Measurements from ENCODE around the gene DCLK1.

Gene DCLK1

GRCh38 chr13:36038785-36039555 lies 92.2 kb downstream of the DCLK1 start:
- no peak for DNase-seq (ENCODE audit: low spot score)

- DNase-seq (ENCODE audit: low spot score): no peak
Observed at GRCh38 chr13:36033035-36033434, 98.1 kb downstream of the DCLK1 start.

- no peak for DNase-seq (ENCODE audit: low spot score)
Observed at GRCh38 chr13:36031490-36031889, 99.7 kb downstream of the DCLK1 start.

DNA sequence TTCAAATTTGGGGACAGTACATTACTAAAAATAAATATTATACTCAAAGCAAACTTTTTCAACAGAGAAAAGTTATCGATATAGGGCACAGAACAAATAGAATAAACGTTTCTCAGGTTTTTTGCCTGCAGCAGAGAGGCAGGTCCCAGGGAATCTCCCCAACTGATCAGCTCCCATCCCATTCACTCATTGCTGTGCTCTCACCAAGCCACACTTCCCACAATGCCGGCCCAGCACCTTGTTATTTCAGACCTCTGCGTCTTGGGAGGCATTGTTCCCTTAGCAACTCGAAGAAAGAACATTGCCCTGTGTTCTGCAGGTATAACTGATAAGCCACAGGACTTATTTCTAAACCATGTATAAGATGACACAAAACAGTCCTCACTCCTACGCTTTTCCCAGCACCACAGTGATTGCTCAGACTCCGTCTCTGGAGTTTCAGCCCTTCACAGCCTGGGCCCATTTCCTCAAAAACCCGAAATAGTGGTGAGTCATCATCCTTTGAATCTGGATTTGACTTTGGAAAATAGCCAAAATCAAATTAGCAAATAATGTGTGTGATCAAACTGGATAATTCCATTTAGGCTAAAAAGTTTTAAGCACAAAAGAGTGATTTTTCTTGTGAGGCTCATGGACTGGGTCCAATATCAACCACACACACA lies 100.4 kb downstream of the DCLK1 start:
- DNase-seq (ENCODE audit: low spot score): peak; percentile 40

GRCh38 chr13:36029166-36029565 lies 102.0 kb downstream of the DCLK1 start:
- no peak for DNase-seq (ENCODE audit: low spot score)

DNA sequence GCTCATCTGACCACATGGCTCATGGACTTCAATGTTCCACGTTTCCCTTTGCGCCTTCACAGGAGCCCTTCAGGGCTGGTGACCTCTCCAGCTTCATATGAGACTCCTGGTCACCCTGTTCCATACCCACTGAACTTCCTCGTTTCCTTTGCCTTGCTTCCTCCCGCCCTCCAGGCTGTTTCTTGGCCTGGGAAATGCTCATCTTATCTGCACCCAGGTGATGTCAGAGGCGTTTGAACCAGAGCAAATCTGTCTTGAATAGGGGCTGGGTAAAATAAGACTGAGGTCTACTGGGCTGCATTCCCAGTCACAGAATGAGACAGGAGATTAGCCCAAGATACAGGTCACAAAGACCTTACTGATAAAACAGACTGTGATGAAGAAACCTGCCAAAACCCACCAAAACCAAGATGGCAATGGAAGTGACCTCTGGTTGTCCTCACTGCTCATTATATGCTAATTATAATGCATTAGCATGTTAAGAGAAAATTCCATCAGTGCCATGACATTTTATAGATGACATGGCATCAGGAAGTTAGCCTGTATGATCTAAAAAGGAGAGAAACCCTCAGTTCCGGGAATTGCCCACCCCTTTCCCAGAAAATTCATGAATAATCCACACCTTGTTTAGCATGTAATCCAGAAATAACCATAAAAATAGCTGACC lies 102.7 kb downstream of the DCLK1 start:
- DNase-seq (ENCODE audit: low spot score): no peak

GRCh38 chr13:36026531-36026930 lies 104.7 kb downstream of the DCLK1 start:
- DNase-seq (ENCODE audit: low spot score): no peak

DNA sequence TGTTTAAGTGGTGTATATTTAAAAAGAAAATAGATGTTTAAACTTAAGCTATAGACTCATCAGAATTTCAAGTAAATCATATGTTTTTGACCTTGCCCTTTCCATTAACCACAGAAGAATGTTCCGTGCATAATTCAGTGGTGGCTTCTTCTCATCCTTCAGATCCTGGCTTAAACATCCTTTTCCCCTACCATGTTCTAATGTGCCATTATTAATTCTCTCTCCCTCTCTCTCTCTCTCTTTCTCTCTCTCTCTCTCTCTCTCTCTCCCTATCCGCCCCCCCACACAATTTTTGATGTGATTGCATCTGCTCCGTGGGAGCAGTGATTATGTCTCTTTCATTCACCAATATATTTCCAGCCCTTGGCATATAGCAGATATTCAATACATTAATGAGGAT lies 116.4 kb downstream of the DCLK1 start:
- DNase-seq (ENCODE audit: low spot score): no peak

DNA sequence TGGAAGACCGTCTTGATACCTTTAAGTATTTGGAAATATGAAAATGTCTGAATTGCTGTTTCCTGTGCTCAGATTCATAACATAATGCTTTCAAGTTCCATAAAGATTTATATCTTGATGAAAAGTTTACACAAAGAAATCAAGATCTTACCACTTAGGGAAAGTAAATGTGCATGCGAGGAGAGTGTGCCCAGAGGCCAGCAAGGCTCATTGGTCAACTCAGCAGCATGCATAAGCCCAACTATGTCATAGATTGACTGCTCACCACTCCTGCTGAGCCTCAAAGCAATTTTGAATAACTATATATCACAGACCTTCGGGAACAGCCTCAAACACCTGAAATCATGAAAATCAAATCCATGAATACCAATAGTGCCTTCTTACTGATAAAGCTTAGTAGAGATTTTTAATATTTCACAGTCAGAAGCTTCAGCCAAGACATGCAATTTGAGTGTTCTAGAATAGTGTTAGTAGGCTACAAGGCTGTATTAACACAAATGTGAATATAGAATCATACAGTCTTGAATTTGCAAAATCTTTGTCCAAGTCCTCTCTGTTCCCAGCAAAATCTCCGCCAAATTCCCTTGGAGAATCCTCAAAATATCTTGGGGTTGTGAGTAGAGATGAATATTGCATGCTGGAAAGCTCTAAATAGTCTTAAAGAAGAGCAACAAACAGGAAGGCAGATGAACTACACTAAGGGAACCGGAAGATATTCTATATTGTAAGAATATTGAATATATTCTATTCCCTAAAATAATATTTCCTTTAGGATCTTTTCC lies 124.1 kb downstream of the DCLK1 start:
- no peak for DNase-seq (ENCODE audit: low spot score)

DNA sequence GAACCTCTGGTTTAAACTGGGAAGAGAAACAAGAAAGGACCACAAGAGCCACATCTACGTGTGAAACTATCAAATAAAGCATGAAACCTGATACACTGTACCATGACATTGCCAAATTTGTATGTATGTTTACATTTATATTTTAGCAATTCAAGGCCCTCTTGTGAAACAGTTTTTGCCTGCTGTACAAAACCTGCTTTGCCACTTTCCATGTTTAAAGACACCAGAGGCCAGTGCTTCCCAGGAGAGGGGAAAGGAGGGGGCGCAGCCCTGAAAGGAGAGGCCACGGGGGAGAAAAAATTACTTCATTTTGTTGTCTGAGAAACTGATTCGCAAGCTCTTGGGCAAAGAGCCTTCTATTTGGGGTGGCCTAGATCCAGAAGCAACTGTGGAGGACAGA lies 124.8 kb downstream of the DCLK1 start:
- no peak for DNase-seq (ENCODE audit: low spot score)

DNA sequence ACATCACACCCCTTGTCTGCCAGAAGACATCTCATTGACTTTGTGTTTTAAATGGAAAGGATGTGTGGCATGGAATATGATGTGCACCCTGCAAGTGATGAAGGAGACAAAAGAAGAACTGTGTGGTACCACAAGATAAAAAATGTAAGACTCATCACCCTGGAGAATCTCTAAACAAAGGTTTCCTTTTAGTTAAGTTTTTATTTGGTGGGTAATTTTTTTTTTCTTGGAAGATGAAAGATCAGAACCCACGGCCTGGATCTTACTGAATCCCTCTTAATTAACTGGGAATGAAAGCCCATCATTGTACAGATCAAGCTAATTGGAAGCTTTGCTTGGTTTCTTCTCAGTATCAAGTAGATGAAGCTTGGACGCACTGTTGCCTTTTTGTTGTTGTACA lies 129.6 kb downstream of the DCLK1 start:
- no peak for DNase-seq (ENCODE audit: low spot score)

- DNase-seq (ENCODE audit: low spot score): no peak
Observed at GRCh38 chr13:36000028-36000427, 131.2 kb downstream of the DCLK1 start.

DNA sequence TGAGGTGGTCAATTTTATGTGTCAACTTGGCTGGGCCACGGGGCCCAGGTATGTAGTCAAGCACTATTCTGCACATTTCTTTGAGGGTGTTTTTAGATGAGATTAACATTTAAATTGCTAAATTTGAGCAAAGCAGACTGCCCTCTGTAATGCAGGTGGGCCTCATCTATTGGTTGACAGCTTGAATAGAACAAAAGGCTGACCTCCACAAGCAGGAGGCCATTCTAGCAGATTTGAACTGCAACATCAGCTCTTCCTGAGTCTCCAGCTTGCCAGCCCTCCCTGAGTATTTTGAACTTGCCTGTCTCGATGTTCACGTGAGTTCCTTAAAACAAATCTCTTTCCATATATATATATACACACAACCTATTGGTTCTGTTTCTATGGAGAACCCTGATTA lies 134.8 kb downstream of the DCLK1 start:
- DNase-seq (ENCODE audit: low spot score): no peak

DNA sequence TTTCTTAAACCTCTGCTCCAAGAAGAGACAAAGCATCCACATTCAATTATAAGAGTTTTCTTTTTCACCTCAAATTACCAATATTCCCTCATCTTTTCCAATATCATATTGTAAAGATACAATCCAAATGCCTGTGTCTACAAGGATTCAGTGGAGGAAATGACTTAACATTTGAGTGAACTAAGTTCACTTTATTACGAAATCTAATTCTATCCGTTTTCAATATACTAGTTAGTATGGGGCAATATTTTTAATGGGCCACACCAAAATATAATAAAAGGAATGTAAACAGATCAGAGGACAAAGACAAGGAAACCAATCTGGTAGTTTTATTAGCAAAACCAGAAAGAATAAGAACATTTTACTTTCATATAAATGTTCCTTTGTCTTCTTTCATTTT lies 136.0 kb downstream of the DCLK1 start:
- DNase-seq (ENCODE audit: low spot score): no peak

- DNase-seq (ENCODE audit: low spot score): peak; percentile 56
Observed at GRCh38 chr13:35994131-35994966, 136.8 kb downstream of the DCLK1 start.

DNA sequence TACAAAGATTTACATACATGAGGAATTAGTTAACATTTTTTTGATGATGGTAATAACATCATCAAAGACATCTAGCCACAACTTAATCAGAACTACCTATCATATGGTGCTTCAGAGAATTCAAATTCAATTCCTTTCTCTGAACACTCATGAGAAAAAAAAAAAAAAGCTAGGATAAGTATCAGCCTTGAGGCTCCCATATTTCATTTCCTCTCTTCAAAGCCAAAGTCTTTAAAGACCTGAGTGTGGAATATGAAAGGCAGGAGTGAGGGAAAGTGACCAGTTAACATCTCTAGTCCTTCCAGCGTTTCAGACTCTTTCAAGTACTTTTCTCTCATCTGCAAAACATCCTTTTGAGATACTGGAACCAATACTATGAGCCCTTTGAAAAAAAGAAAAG lies 137.5 kb downstream of the DCLK1 start:
- no peak for DNase-seq (ENCODE audit: low spot score)

GRCh38 chr13:35992964-35993363 lies 138.2 kb downstream of the DCLK1 start:
- DNase-seq (ENCODE audit: low spot score): no peak

DNA sequence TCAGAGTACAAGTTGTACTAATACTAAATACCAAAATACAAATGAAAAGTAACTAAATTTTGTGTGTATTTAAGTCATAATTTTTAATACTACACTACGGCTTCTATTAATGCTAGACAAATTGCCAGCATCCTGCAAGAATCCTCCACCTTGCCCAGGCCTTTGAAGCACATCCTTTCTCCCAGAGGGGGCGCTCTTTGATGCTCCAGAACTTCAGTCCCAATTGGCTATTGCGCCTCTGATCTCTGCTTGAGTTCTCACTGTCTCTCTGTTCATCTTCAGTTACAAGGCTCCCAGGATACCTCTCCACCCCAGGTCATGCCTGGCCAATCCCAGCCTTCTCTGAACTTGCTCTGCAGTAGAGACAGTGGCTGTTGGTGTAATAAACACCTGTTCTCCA lies 141.0 kb downstream of the DCLK1 start:
- no peak for DNase-seq (ENCODE audit: low spot score)

GRCh38 chr13:35988648-35989081 lies 142.5 kb downstream of the DCLK1 start:
- peak; percentile 40 for DNase-seq (ENCODE audit: low spot score)

DNA sequence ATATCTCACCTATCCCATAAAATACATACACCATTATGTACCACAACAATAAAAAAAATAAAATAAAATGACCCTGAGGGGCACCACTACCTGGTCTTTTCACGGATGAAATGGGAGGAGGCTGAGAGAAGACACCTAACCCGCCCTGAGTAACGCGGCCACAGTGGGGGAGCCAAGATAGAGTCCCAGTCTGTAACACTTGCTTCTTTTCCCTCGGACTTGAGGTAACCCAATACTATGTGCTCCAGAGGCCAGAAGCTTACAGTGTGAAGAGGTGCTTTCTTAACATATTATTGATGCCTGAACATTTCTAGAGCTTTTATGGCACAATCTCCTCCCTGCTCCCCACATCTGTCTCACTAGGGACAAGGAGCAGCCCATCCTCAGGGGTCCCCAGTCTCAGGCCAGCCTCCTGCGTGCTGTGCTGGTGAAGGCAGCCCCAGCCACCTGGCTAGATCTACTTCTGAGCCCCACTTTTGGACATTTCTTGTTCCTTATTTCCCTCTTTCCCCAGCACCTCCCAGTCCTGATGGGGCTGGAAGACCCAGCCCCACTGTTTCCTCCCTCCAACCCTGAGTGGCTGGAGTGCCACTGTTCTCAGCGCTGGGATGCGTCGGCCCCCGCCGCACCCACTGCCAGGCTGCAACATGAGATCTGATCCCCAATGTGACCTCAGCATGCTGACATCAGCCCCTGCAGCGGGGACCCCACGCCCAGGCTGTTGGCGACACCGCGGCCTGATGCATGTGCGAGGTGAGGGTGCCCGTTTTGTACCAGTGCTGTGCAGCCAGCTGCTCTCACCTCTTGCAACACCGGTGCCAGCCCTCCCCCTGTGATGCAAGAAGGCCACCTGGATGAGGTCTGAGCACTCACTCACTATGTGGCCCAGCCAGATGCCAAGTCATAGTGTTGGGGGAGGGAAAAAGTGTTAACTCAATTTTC lies 143.3 kb downstream of the DCLK1 start:
- DNase-seq (ENCODE audit: low spot score): no peak
